ENCODE results near the gene ANKRD11.

The ANKRD11 gene

DNA sequence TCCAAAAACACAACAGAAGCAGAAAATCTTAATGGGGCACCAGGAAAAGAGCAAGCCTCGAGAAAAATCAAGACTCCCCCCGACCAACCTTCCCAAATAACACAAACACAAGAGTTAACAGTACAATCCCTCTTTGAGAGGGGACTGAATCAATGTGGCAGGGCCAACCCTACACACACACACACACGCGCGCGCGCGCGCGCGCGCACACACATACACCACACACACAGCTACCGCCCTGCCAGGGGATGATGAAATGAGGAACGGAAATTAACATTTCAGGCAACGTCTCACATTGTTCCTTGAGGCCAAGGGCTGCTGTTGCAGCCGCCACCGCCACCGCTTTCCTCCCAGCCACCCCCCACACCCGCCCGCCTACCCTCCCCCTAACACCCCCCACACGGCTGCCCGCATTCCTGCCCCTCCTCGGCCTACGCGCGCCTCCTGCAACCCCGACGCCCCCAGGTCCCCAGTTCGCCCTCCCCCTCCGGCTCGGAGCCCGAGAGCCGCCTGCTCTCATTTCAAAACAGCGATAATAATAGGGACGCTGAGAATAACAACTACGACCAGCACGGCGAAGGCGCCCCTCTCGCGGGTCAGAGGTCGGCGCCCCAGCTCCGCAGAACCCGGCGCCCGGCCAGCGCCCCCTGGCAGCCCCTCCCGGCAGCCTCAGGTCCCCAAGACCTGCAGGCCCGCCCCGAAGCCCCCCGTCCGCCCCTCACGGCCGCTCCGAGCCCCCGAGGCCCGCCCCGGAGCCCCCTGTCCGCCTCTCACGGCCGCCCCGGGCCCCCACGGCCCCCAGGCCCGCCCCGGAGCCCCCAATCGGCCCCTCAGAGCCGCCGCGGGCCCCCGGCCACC lies 1.1 kb downstream of the ANKRD11 start:
- peaks cover 4% of the 10 kb centered on the region for H3K4me1 ChIP-seq (ENCODE audit: control insufficient read depth, low read depth, low read length)
- peak overlapping the region; percentile 60 for H3K9ac ChIP-seq (ENCODE audit: low read length)
- no peak overlapping the region for H3K23ac ChIP-seq (ENCODE audit: low read length)
- DNase-seq = peak; percentile 98
- H3K27me3 ChIP-seq (ENCODE audit: insufficient read depth, low read length, poor library complexity) = no peaks in the 10 kb centered on the region
- H3K79me2 ChIP-seq (ENCODE audit: control insufficient read depth, insufficient read depth, low read length) = peaks cover 53% of the 10 kb centered on the region
- peak overlapping the region; percentile 97 for H2BK120ac ChIP-seq (ENCODE audit: low read depth, low read length)
- H3K4me2 ChIP-seq (ENCODE audit: low read length) = peak overlapping the region; percentile 63
- H3K36me3 ChIP-seq (ENCODE audit: control insufficient read depth, insufficient read depth, low read length) = no peaks in the 10 kb centered on the region
- peak overlapping the region; percentile 81 for H3K56ac ChIP-seq (ENCODE audit: low read length)
- peak overlapping the region; percentile 80 for H3K4me3 ChIP-seq (ENCODE audit: low read length)
- no peak overlapping the region for H2BK15ac ChIP-seq (replicated peaks; ENCODE audit: low read depth)
- H2AK5ac ChIP-seq (ENCODE audit: low read length) = no peak overlapping the region
- H3K27ac ChIP-seq (ENCODE audit: low read depth, low read length) = peak overlapping the region; percentile 72
- H4K5ac ChIP-seq (ENCODE audit: low read length) = no peak overlapping the region
- peak overlapping the region; percentile 100 for H3K18ac ChIP-seq (ENCODE audit: low read length)
- no CpG with 5 or more reads among the region's 71 CpGs for WGBS (ENCODE audit: extremely low coverage, insufficient coverage, low lambda C conversion rate)
- peaks cover 10% of the 10 kb centered on the region for H3K79me1 ChIP-seq (ENCODE audit: low read length)
- peak overlapping the region; percentile 81 for H4K8ac ChIP-seq (ENCODE audit: low read depth, low read length)
- H2BK5ac ChIP-seq (ENCODE audit: low read length) = no peak overlapping the region
- H3K4ac ChIP-seq (ENCODE audit: low read depth, low read length) = peak overlapping the region; percentile 100

DNA sequence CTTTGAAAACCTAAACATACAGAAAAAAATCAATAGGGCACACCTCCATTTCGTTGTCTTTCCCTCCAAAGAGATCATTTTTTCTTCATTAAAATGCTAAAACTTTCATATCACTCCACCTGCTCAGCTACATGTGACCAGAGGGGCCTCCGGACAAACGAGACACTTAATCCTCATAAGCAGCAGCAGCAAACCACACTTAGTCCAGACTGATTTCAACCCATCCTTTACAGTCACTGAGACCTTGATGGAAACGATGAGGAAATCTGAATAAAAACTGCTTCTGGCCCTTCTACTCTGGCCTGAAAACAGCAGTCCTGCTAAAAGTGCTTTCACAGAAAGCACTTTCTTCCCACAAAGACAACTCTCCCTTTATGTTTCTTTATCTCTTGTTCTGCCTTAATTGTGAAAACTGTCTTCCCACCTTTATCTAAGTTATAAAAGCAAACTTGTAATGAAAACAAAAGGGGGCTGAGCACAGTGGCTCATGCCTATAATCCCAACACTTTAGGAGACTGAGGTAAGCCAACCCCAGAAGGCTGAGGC lies 4.6 kb downstream of the ANKRD11 start:
- Histone ChIP-seq H3K4ac (ENCODE audit: low read depth, low read length) (no peak overlapping the region), H2BK5ac (ENCODE audit: low read length) (no peak overlapping the region), H2AK5ac (ENCODE audit: low read length) (no peak overlapping the region), H2BK120ac (ENCODE audit: low read depth, low read length) (no peak overlapping the region), H2BK15ac (replicated peaks; ENCODE audit: low read depth) (no peak overlapping the region), H3K4me1 (ENCODE audit: control insufficient read depth, low read depth, low read length) (peaks cover 4% of the 10 kb centered on the region), H3K9ac (ENCODE audit: low read length) (no peak overlapping the region), H3K18ac (ENCODE audit: low read length) (no peak overlapping the region), H3K23ac (ENCODE audit: low read length) (no peak overlapping the region), H4K5ac (ENCODE audit: low read length) (no peak overlapping the region), H3K36me3 (ENCODE audit: control insufficient read depth, insufficient read depth, low read length) (no peaks in the 10 kb centered on the region), H3K79me2 (ENCODE audit: control insufficient read depth, insufficient read depth, low read length) (peaks cover 86% of the 10 kb centered on the region), H3K4me2 (ENCODE audit: low read length) (no peak overlapping the region), H3K27me3 (ENCODE audit: insufficient read depth, low read length, poor library complexity) (no peaks in the 10 kb centered on the region), H3K27ac (ENCODE audit: low read depth, low read length) (no peak overlapping the region), H4K8ac (ENCODE audit: low read depth, low read length) (no peak overlapping the region), H3K79me1 (ENCODE audit: low read length) (peaks cover 1% of the 10 kb centered on the region), H3K56ac (ENCODE audit: low read length) (no peak overlapping the region), H3K4me3 (ENCODE audit: low read length) (no peak overlapping the region)
- DNase-seq = no peak
- WGBS (ENCODE audit: extremely low coverage, insufficient coverage, low lambda C conversion rate) = no CpG with 5 or more reads among the region's 4 CpGs

DNA sequence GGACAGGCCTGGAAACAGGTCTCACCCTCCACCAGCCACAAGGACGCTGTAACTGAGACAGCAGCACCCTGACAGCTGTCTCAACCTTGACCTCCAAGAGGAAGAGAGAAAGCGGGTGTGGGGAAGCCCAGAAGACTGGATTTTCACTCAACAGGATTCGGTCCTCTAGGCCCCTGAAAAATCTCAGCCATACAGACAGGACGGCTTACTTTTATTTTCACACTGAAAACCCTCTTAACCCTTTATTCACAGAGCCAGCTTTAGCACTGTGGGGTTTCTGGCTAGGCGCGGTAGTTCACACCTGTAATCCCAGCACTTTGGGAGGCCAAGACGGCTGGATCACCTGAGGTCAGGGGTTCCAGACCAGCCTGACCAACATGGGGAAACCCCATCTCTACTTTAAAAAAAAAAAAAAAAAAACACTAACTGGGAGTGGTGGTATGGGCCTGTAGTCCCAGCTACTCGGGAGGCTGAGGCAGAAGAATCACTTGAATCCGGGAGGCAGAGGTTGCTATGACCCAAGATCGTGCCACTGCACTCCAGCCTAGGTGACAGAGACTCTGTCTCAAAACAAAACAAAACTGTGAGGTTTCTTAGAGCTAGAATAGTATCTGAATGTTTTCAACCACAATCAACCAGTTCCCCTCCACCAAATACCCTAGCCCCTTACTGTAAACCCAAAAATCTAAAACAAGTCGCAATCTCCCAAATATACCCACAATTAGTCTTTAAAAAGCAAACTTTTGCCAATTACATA lies 5.3 kb downstream of the ANKRD11 start:
- Histone ChIP-seq H3K4ac (ENCODE audit: low read depth, low read length) (no peak overlapping the region), H3K4me2 (ENCODE audit: low read length) (no peak overlapping the region), H3K4me1 (ENCODE audit: control insufficient read depth, low read depth, low read length) (peaks cover 6% of the 10 kb centered on the region), H3K36me3 (ENCODE audit: control insufficient read depth, insufficient read depth, low read length) (no peaks in the 10 kb centered on the region), H4K8ac (ENCODE audit: low read depth, low read length) (no peak overlapping the region), H2BK15ac (replicated peaks; ENCODE audit: low read depth) (no peak overlapping the region), H2BK5ac (ENCODE audit: low read length) (no peak overlapping the region), H3K4me3 (ENCODE audit: low read length) (no peak overlapping the region), H3K9ac (ENCODE audit: low read length) (no peak overlapping the region), H3K27me3 (ENCODE audit: insufficient read depth, low read length, poor library complexity) (no peaks in the 10 kb centered on the region), H2AK5ac (ENCODE audit: low read length) (no peak overlapping the region), H4K5ac (ENCODE audit: low read length) (no peak overlapping the region), H2BK120ac (ENCODE audit: low read depth, low read length) (no peak overlapping the region), H3K79me2 (ENCODE audit: control insufficient read depth, insufficient read depth, low read length) (peaks cover 90% of the 10 kb centered on the region), H3K23ac (ENCODE audit: low read length) (no peak overlapping the region), H3K56ac (ENCODE audit: low read length) (no peak overlapping the region), H3K27ac (ENCODE audit: low read depth, low read length) (no peak overlapping the region), H3K79me1 (ENCODE audit: low read length) (peaks cover 4% of the 10 kb centered on the region), H3K18ac (ENCODE audit: low read length) (no peak overlapping the region)
- WGBS (ENCODE audit: extremely low coverage, insufficient coverage, low lambda C conversion rate) = 100% methylated on average over 1 of the region's 11 CpGs
- no peak for DNase-seq

DNA sequence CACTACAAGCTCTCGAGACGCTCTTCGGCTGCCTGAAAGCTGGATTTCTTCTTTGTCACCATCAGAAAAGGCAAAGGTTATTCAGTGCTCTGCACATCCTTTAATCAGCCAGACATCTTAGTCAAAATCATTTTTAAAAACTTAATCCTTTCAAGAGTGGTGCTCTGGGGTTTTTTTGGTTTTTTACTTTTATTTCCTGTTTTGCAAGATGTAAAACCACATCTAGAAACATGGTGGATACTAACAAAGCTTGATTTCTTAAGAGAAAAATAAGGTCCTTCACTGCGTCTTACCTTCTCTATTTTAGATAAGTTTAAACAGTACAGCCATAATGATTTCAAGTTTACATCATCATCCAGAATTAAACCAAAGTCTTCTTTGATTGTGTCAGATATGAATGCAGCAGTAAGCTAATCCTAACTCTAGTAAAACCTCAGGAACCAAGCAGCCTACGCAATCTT lies 6.3 kb downstream of the ANKRD11 start:
- Histone ChIP-seq H3K9ac (ENCODE audit: low read length) (no peak overlapping the region), H2AK5ac (ENCODE audit: low read length) (no peak overlapping the region), H3K79me1 (ENCODE audit: low read length) (peaks cover 4% of the 10 kb centered on the region), H3K18ac (ENCODE audit: low read length) (no peak overlapping the region), H2BK120ac (ENCODE audit: low read depth, low read length) (no peak overlapping the region), H3K4ac (ENCODE audit: low read depth, low read length) (no peak overlapping the region), H3K4me1 (ENCODE audit: control insufficient read depth, low read depth, low read length) (peaks cover 6% of the 10 kb centered on the region), H3K4me2 (ENCODE audit: low read length) (no peak overlapping the region), H3K4me3 (ENCODE audit: low read length) (no peak overlapping the region), H4K5ac (ENCODE audit: low read length) (no peak overlapping the region), H3K27ac (ENCODE audit: low read depth, low read length) (no peak overlapping the region), H3K56ac (ENCODE audit: low read length) (no peak overlapping the region), H2BK15ac (replicated peaks; ENCODE audit: low read depth) (no peak overlapping the region), H4K8ac (ENCODE audit: low read depth, low read length) (no peak overlapping the region), H3K79me2 (ENCODE audit: control insufficient read depth, insufficient read depth, low read length) (peaks cover 90% of the 10 kb centered on the region), H2BK5ac (ENCODE audit: low read length) (no peak overlapping the region), H3K27me3 (ENCODE audit: insufficient read depth, low read length, poor library complexity) (no peaks in the 10 kb centered on the region), H3K23ac (ENCODE audit: low read length) (no peak overlapping the region), H3K36me3 (ENCODE audit: control insufficient read depth, insufficient read depth, low read length) (no peaks in the 10 kb centered on the region)
- DNase-seq = no peak
- WGBS (ENCODE audit: extremely low coverage, insufficient coverage, low lambda C conversion rate) = no CpG with 5 or more reads among the region's 5 CpGs

DNA sequence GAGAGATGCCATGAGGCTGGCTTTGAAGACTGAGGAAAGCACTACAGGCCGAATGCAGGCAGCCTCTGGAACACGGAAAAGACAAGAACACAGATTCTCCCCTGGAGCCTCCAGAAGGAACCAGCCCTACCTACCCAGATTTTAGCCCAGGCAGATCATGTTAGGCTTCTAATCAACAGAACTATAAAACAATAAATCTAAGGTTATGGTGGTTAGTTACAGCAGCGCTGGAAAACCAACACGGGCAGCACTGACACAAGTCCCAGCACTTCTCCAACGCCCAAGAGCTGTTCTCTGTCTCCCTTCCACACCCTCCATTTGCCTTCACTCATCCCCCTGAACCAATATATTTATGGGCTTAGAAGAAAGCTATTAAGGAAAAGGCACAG lies 7.5 kb downstream of the ANKRD11 start:
- H4K8ac ChIP-seq (ENCODE audit: low read depth, low read length) = no peak overlapping the region
- H3K9ac ChIP-seq (ENCODE audit: low read length) = no peak overlapping the region
- no peak overlapping the region for H4K5ac ChIP-seq (ENCODE audit: low read length)
- no peak for DNase-seq
- H3K4ac ChIP-seq (ENCODE audit: low read depth, low read length) = no peak overlapping the region
- no peak overlapping the region for H2BK120ac ChIP-seq (ENCODE audit: low read depth, low read length)
- H3K4me2 ChIP-seq (ENCODE audit: low read length) = no peak overlapping the region
- peaks cover 4% of the 10 kb centered on the region for H3K4me1 ChIP-seq (ENCODE audit: control insufficient read depth, low read depth, low read length)
- H3K79me2 ChIP-seq (ENCODE audit: control insufficient read depth, insufficient read depth, low read length) = peaks cover 90% of the 10 kb centered on the region
- no peak overlapping the region for H3K27ac ChIP-seq (ENCODE audit: low read depth, low read length)
- H3K4me3 ChIP-seq (ENCODE audit: low read length) = no peak overlapping the region
- H3K36me3 ChIP-seq (ENCODE audit: control insufficient read depth, insufficient read depth, low read length) = no peaks in the 10 kb centered on the region
- H3K79me1 ChIP-seq (ENCODE audit: low read length) = peaks cover 4% of the 10 kb centered on the region
- no peaks in the 10 kb centered on the region for H3K27me3 ChIP-seq (ENCODE audit: insufficient read depth, low read length, poor library complexity)
- no peak overlapping the region for H2BK5ac ChIP-seq (ENCODE audit: low read length)
- no peak overlapping the region for H3K56ac ChIP-seq (ENCODE audit: low read length)
- no peak overlapping the region for H2BK15ac ChIP-seq (replicated peaks; ENCODE audit: low read depth)
- H3K23ac ChIP-seq (ENCODE audit: low read length) = no peak overlapping the region
- no peak overlapping the region for H3K18ac ChIP-seq (ENCODE audit: low read length)
- no peak overlapping the region for H2AK5ac ChIP-seq (ENCODE audit: low read length)
- WGBS (ENCODE audit: extremely low coverage, insufficient coverage, low lambda C conversion rate) = no CpG with 5 or more reads among the region's 5 CpGs
